Measurements from ENCODE around the gene SPINK14. TPM values are rescaled to one million over a fixed set of nuclear protein-coding genes. Genes with fewer than 3 reads are reported as not detected.

The SPINK14 gene
- total RNA-seq, 2 donors from 2014 or later = not detected

GRCh38 chr5:148177207-148177606 lies 8.9 kb downstream of the SPINK14 start:
- ATAC-seq (no peak), DNase-seq (ENCODE audit: low spot score in 2 of 2) (no peak)
- H3K27ac Mint-ChIP-seq = no peak overlapping the region
- no peaks in the 10 kb centered on the region for H3K9me3 Mint-ChIP-seq
- H3K36me3 Mint-ChIP-seq = no peaks in the 10 kb centered on the region

- Mint-ChIP-seq H3K27ac (no peak overlapping the region), H3K9me3 (no peaks in the 10 kb centered on the region), H3K36me3 (no peaks in the 10 kb centered on the region)
- ATAC-seq = peak in 1 of 2 donors; percentile 61
- peak in 1 of 2 donors; percentile 7 for DNase-seq (ENCODE audit: low spot score in 2 of 2)
Observed at GRCh38 chr5:148179234-148179824, 11.0 kb downstream of the SPINK14 start.

GRCh38 chr5:148186248-148187003 lies 18.1 kb downstream of the SPINK14 start:
- peak in 1 of 2 donors; percentile 3 for DNase-seq (ENCODE audit: low spot score in 2 of 2)
- Mint-ChIP-seq H3K9me3 (no peaks in the 10 kb centered on the region), H3K27ac (peak overlapping the region in 1 of 2 donors; percentile 55), H3K36me3 (no peaks in the 10 kb centered on the region)
- peak; percentile 93 to 100 for ATAC-seq

- Mint-ChIP-seq H3K36me3 (no peaks in the 10 kb centered on the region), H3K27ac (no peak overlapping the region), H3K9me3 (no peaks in the 10 kb centered on the region)
- ATAC-seq = no peak
- DNase-seq (ENCODE audit: low spot score in 2 of 2) = no peak
Observed at GRCh38 chr5:148191010-148191409, 22.7 kb downstream of the SPINK14 start.

GRCh38 chr5:148193202-148193601 lies 24.9 kb downstream of the SPINK14 start:
- DNase-seq (ENCODE audit: low spot score in 2 of 2) (no peak), ATAC-seq (no peak)
- Mint-ChIP-seq H3K36me3 (no peaks in the 10 kb centered on the region), H3K27ac (no peak overlapping the region), H3K9me3 (no peaks in the 10 kb centered on the region)

- Mint-ChIP-seq H3K9me3 (no peaks in the 10 kb centered on the region), H3K27ac (no peak overlapping the region), H3K36me3 (no peaks in the 10 kb centered on the region)
- DNase-seq (ENCODE audit: low spot score in 2 of 2) (no peak), ATAC-seq (no peak)
Observed at GRCh38 chr5:148201151-148201550, 32.8 kb downstream of the SPINK14 start.

GRCh38 chr5:148202531-148203203 lies 34.3 kb downstream of the SPINK14 start, which contains the start of gene SPINK6:
Gene SPINK6, plus strand, starts transcription at chr5:148203042. Its CDS starts 55 bp downstream, at chr5:148203097.
- Mint-ChIP-seq H3K9me3 (no peaks in the 10 kb centered on the region), H3K36me3 (no peaks in the 10 kb centered on the region), H3K27ac (no peak within 1 kb of the TSS)
- DNase-seq (ENCODE audit: low spot score in 2 of 2) (no peak), ATAC-seq (no peak)

GRCh38 chr5:148205044-148205806 lies 36.9 kb downstream of the SPINK14 start:
- no peak for ATAC-seq
- no peak for DNase-seq (ENCODE audit: low spot score in 2 of 2)
- Mint-ChIP-seq H3K9me3 (no peaks in the 10 kb centered on the region), H3K27ac (no peak overlapping the region), H3K36me3 (no peaks in the 10 kb centered on the region)

GRCh38 chr5:148205865-148206264 lies 37.5 kb downstream of the SPINK14 start:
- no peak for DNase-seq (ENCODE audit: low spot score in 2 of 2)
- ATAC-seq = no peak
- no peaks in the 10 kb centered on the region for H3K9me3 Mint-ChIP-seq
- H3K36me3 Mint-ChIP-seq = no peaks in the 10 kb centered on the region
- H3K27ac Mint-ChIP-seq = no peak overlapping the region

- no peak overlapping the region for H3K27ac Mint-ChIP-seq
- H3K9me3 Mint-ChIP-seq = no peaks in the 10 kb centered on the region
- no peaks in the 10 kb centered on the region for H3K36me3 Mint-ChIP-seq
- no peak for ATAC-seq
- no peak for DNase-seq (ENCODE audit: low spot score in 2 of 2)
Observed at GRCh38 chr5:148206620-148207019, 38.3 kb downstream of the SPINK14 start.

- ATAC-seq = no peak
- H3K27ac Mint-ChIP-seq = no peak overlapping the region
Observed at GRCh38 chr5:148208226-148208625, 39.9 kb downstream of the SPINK14 start.

GRCh38 chr5:148209151-148209770 lies 40.9 kb downstream of the SPINK14 start:
- ATAC-seq (no peak), DNase-seq (ENCODE audit: low spot score in 2 of 2) (no peak)
- Mint-ChIP-seq H3K36me3 (no peaks in the 10 kb centered on the region), H3K27ac (no peak overlapping the region), H3K9me3 (no peaks in the 10 kb centered on the region)

More at GRCh38 chr5:148208226-148208625, 39.9 kb downstream of the SPINK14 start:
- DNase-seq (ENCODE audit: low spot score in 2 of 2) = no peak
- Mint-ChIP-seq H3K36me3 (no peaks in the 10 kb centered on the region), H3K9me3 (no peaks in the 10 kb centered on the region)

GRCh38 chr5:148214665-148215185 lies 46.4 kb downstream of the SPINK14 start:
- ATAC-seq (no peak), DNase-seq (ENCODE audit: low spot score in 2 of 2) (no peak)
- Mint-ChIP-seq H3K9me3 (no peaks in the 10 kb centered on the region), H3K36me3 (no peaks in the 10 kb centered on the region), H3K27ac (no peak overlapping the region)

- DNase-seq (ENCODE audit: low spot score in 2 of 2) (no peak), ATAC-seq (no peak)
- no peak overlapping the region for H3K27ac Mint-ChIP-seq
- no peaks in the 10 kb centered on the region for H3K9me3 Mint-ChIP-seq
- peaks cover 0 to 5% of the 10 kb centered on the region in 2 donors for H3K36me3 Mint-ChIP-seq
Observed at GRCh38 chr5:148221508-148221907, 53.2 kb downstream of the SPINK14 start.

GRCh38 chr5:148224117-148224742 lies 55.9 kb downstream of the SPINK14 start:
- Mint-ChIP-seq H3K9me3 (no peaks in the 10 kb centered on the region), H3K27ac (no peak overlapping the region), H3K36me3 (peaks cover 0 to 5% of the 10 kb centered on the region in 2 donors)
- no peak for DNase-seq (ENCODE audit: low spot score in 2 of 2)
- no peak for ATAC-seq

Measured in activated naive CD4-positive, alpha-beta T cell treated with anti-CD3 and anti-CD28 coated beads, Interleukin-2, amount 50 U/mL, for 72 hours (primary cell).